ENCODE data around the gene CXCL5. TPM values are rescaled to one million over a fixed set of nuclear protein-coding genes. Genes with fewer than 3 reads are reported as not detected.
A peak's percentile ranks its signal among the peaks of the same experiment; 100 is the strongest.

CXCL5 gene
- total RNA-seq, 2 donors from 2014 or later: not detected

- DNase-seq (ENCODE audit: low spot score): no peak
- H3K4me3 Mint-ChIP-seq: no peak overlapping the region
- H3K27me3 Mint-ChIP-seq: peaks cover 5 to 6% of the 10 kb centered on the region in 2 donors
- H3K4me1 Mint-ChIP-seq (ENCODE audit: low read depth in 2 of 2): no peaks in the 10 kb centered on the region
- no peak for ATAC-seq
- H3K27ac Mint-ChIP-seq: no peak overlapping the region
- H3K9me3 Mint-ChIP-seq: peaks cover 10% of the 10 kb centered on the region
- H3K36me3 Mint-ChIP-seq: no peaks in the 10 kb centered on the region
Observed at GRCh38 chr4:74031576-74031975, 33.1 kb upstream of the CXCL5 start.

- no peak for ATAC-seq
- no peak for DNase-seq (ENCODE audit: low spot score)
- Mint-ChIP-seq H3K36me3 (no peaks in the 10 kb centered on the region), H3K9me3 (peaks cover 10% of the 10 kb centered on the region), H3K4me1 (ENCODE audit: low read depth in 2 of 2) (no peaks in the 10 kb centered on the region), H3K4me3 (no peak overlapping the region), H3K27me3 (peaks cover 5 to 6% of the 10 kb centered on the region in 2 donors), H3K27ac (no peak overlapping the region)
Observed at GRCh38 chr4:74030285-74030684, 31.8 kb upstream of the CXCL5 start.

GRCh38 chr4:74028504-74028903 lies 30.0 kb upstream of the CXCL5 start:
- no peaks in the 10 kb centered on the region for H3K36me3 Mint-ChIP-seq
- H3K4me1 Mint-ChIP-seq (ENCODE audit: low read depth in 2 of 2): no peaks in the 10 kb centered on the region

GRCh38 chr4:74023709-74024108 lies 25.2 kb upstream of the CXCL5 start:
- Mint-ChIP-seq H3K27ac (no peak overlapping the region), H3K4me1 (ENCODE audit: low read depth in 2 of 2) (peaks cover 0 to 2% of the 10 kb centered on the region in 2 donors), H3K4me3 (no peak overlapping the region), H3K36me3 (no peaks in the 10 kb centered on the region), H3K27me3 (no peaks in the 10 kb centered on the region), H3K9me3 (peaks cover 5% of the 10 kb centered on the region)
- ATAC-seq (no peak), DNase-seq (ENCODE audit: low spot score) (no peak)

More at GRCh38 chr4:74028504-74028903, 30.0 kb upstream of the CXCL5 start:
- Mint-ChIP-seq H3K9me3 (peaks cover 10% of the 10 kb centered on the region), H3K4me3 (no peak overlapping the region), H3K27me3 (peaks cover 5 to 6% of the 10 kb centered on the region in 2 donors), H3K27ac (no peak overlapping the region)
- ATAC-seq: no peak
- no peak for DNase-seq (ENCODE audit: low spot score)

- no peaks in the 10 kb centered on the region for H3K36me3 Mint-ChIP-seq
- no peak overlapping the region for H3K4me3 Mint-ChIP-seq
- DNase-seq (ENCODE audit: low spot score) (no peak), ATAC-seq (no peak)
- H3K27me3 Mint-ChIP-seq: no peaks in the 10 kb centered on the region
- peaks cover 0 to 7% of the 10 kb centered on the region in 2 donors for H3K4me1 Mint-ChIP-seq (ENCODE audit: low read depth in 2 of 2)
- no peak overlapping the region for H3K27ac Mint-ChIP-seq
- peaks cover 4% of the 10 kb centered on the region for H3K9me3 Mint-ChIP-seq
Observed at GRCh38 chr4:74021601-74022000, 23.1 kb upstream of the CXCL5 start.

- H3K27ac Mint-ChIP-seq: no peak overlapping the region
- H3K27me3 Mint-ChIP-seq: no peaks in the 10 kb centered on the region
- no peak overlapping the region for H3K4me3 Mint-ChIP-seq
- H3K4me1 Mint-ChIP-seq (ENCODE audit: low read depth in 2 of 2): peaks cover 0 to 10% of the 10 kb centered on the region in 2 donors
- peaks cover 7% of the 10 kb centered on the region for H3K9me3 Mint-ChIP-seq
- DNase-seq (ENCODE audit: low spot score) (no peak), ATAC-seq (peak in 1 of 2 donors; percentile 40)
- no peaks in the 10 kb centered on the region for H3K36me3 Mint-ChIP-seq
Observed at GRCh38 chr4:74018771-74019170, 20.3 kb upstream of the CXCL5 start.

- ATAC-seq: no peak
- Mint-ChIP-seq H3K27ac (no peak overlapping the region), H3K4me1 (ENCODE audit: low read depth in 2 of 2) (peaks cover 0 to 10% of the 10 kb centered on the region in 2 donors)
Observed at GRCh38 chr4:74018116-74018515, 19.6 kb upstream of the CXCL5 start.

GRCh38 chr4:74016068-74016467 lies 17.6 kb upstream of the CXCL5 start:
- no peak for ATAC-seq
- peaks cover 7% of the 10 kb centered on the region for H3K9me3 Mint-ChIP-seq
- H3K4me3 Mint-ChIP-seq: no peak overlapping the region
- H3K36me3 Mint-ChIP-seq: no peaks in the 10 kb centered on the region
- H3K4me1 Mint-ChIP-seq (ENCODE audit: low read depth in 2 of 2): peaks cover 0 to 10% of the 10 kb centered on the region in 2 donors
- H3K27ac Mint-ChIP-seq: peak overlapping the region in 1 of 2 donors; percentile 23
- DNase-seq (ENCODE audit: low spot score): no peak
- no peaks in the 10 kb centered on the region for H3K27me3 Mint-ChIP-seq

More at GRCh38 chr4:74018116-74018515, 19.6 kb upstream of the CXCL5 start:
- no peak for DNase-seq (ENCODE audit: low spot score)
- Mint-ChIP-seq H3K9me3 (peaks cover 7% of the 10 kb centered on the region), H3K27me3 (no peaks in the 10 kb centered on the region), H3K4me3 (no peak overlapping the region), H3K36me3 (no peaks in the 10 kb centered on the region)

GRCh38 chr4:74015126-74015780 lies 16.8 kb upstream of the CXCL5 start:
- Mint-ChIP-seq H3K4me1 (ENCODE audit: low read depth in 2 of 2) (peaks cover 0 to 10% of the 10 kb centered on the region in 2 donors), H3K27me3 (no peaks in the 10 kb centered on the region), H3K4me3 (no peak overlapping the region), H3K36me3 (peaks cover 4% of the 10 kb centered on the region), H3K27ac (no peak overlapping the region), H3K9me3 (peaks cover 7% of the 10 kb centered on the region)
- ATAC-seq (no peak), DNase-seq (ENCODE audit: low spot score) (no peak)

GRCh38 chr4:74014332-74014731 lies 15.9 kb upstream of the CXCL5 start:
- no peak for DNase-seq (ENCODE audit: low spot score)
- Mint-ChIP-seq H3K4me1 (ENCODE audit: low read depth in 2 of 2) (peaks cover 0 to 10% of the 10 kb centered on the region in 2 donors), H3K9me3 (peaks cover 7% of the 10 kb centered on the region), H3K4me3 (no peak overlapping the region), H3K27me3 (no peaks in the 10 kb centered on the region), H3K27ac (no peak overlapping the region), H3K36me3 (peaks cover 4% of the 10 kb centered on the region)
- no peak for ATAC-seq

- Mint-ChIP-seq H3K4me3 (no peak overlapping the region), H3K4me1 (ENCODE audit: low read depth in 2 of 2) (peaks cover 0 to 6% of the 10 kb centered on the region in 2 donors), H3K36me3 (peaks cover 4% of the 10 kb centered on the region), H3K9me3 (peaks cover 4% of the 10 kb centered on the region), H3K27ac (no peak overlapping the region), H3K27me3 (no peaks in the 10 kb centered on the region)
- DNase-seq (ENCODE audit: low spot score) (no peak), ATAC-seq (no peak)
Observed at GRCh38 chr4:74013264-74013663, 14.8 kb upstream of the CXCL5 start.

- DNase-seq (ENCODE audit: low spot score) (no peak), ATAC-seq (no peak)
- Mint-ChIP-seq H3K27ac (no peak overlapping the region), H3K4me1 (ENCODE audit: low read depth in 2 of 2) (peaks cover 0 to 6% of the 10 kb centered on the region in 2 donors), H3K36me3 (peaks cover 4% of the 10 kb centered on the region), H3K9me3 (peaks cover 4% of the 10 kb centered on the region), H3K4me3 (no peak overlapping the region), H3K27me3 (no peaks in the 10 kb centered on the region)
Observed at GRCh38 chr4:74012130-74012529, 13.7 kb upstream of the CXCL5 start.

GRCh38 chr4:74009307-74009706 lies 10.8 kb upstream of the CXCL5 start:
- DNase-seq (ENCODE audit: low spot score): no peak
- Mint-ChIP-seq H3K9me3 (no peaks in the 10 kb centered on the region), H3K36me3 (peaks cover 4% of the 10 kb centered on the region), H3K27ac (no peak overlapping the region), H3K4me1 (ENCODE audit: low read depth in 2 of 2) (no peaks in the 10 kb centered on the region), H3K4me3 (no peak overlapping the region), H3K27me3 (no peaks in the 10 kb centered on the region)
- no peak for ATAC-seq

GRCh38 chr4:74006009-74006476 lies 7.6 kb upstream of the CXCL5 start:
- no peak for ATAC-seq
- no peak for DNase-seq (ENCODE audit: low spot score)
- peaks cover 0 to 2% of the 10 kb centered on the region in 2 donors for H3K27me3 Mint-ChIP-seq
- no peaks in the 10 kb centered on the region for H3K4me1 Mint-ChIP-seq (ENCODE audit: low read depth in 2 of 2)
- no peak overlapping the region for H3K27ac Mint-ChIP-seq
- H3K4me3 Mint-ChIP-seq: no peak overlapping the region
- no peaks in the 10 kb centered on the region for H3K9me3 Mint-ChIP-seq
- peaks cover 4% of the 10 kb centered on the region for H3K36me3 Mint-ChIP-seq

- Mint-ChIP-seq H3K4me3 (no peak overlapping the region), H3K4me1 (ENCODE audit: low read depth in 2 of 2) (no peaks in the 10 kb centered on the region), H3K36me3 (no peaks in the 10 kb centered on the region), H3K9me3 (no peaks in the 10 kb centered on the region), H3K27me3 (peaks cover 0 to 2% of the 10 kb centered on the region in 2 donors), H3K27ac (no peak overlapping the region)
- no peak for ATAC-seq
- DNase-seq (ENCODE audit: low spot score): no peak
Observed at GRCh38 chr4:74005528-74005927, 7.1 kb upstream of the CXCL5 start.

All from natural killer cell treated with Interleukin-12 subunit alpha and Interleukin-12 subunit beta and Interleukin-15 and Interleukin-18, amount 100 ng/mL, for 72 hours (primary cell).